Measurements from ENCODE around the gene CKAP2L.

- TF ChIP-seq, protein P1, sequence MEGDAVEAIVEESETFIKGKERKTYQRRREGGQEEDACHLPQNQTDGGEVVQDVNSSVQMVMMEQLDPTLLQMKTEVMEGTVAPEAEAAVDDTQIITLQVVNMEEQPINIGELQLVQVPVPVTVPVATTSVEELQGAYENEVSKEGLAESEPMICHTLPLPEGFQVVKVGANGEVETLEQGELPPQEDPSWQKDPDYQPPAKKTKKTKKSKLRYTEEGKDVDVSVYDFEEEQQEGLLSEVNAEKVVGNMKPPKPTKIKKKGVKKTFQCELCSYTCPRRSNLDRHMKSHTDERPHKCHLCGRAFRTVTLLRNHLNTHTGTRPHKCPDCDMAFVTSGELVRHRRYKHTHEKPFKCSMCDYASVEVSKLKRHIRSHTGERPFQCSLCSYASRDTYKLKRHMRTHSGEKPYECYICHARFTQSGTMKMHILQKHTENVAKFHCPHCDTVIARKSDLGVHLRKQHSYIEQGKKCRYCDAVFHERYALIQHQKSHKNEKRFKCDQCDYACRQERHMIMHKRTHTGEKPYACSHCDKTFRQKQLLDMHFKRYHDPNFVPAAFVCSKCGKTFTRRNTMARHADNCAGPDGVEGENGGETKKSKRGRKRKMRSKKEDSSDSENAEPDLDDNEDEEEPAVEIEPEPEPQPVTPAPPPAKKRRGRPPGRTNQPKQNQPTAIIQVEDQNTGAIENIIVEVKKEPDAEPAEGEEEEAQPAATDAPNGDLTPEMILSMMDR (IDR thresholded peaks at IDR 0.05; ENCODE audit: low read depth, low read length), result no peak
- TF ChIP-seq EZH2phosphoT487 (IDR thresholded peaks at IDR 0.05; ENCODE audit: low read depth), result no peak
Measured at GRCh38 chr2:112798979-112799975, 34.9 kb upstream of the CKAP2L start.

All from OCI-LY3 (cell line).